Uterus (tissue), 2 donors: ENCODE data around the gene CRABP1.

Source experiments
- POLR2A ChIP-seq, 2 donors: fragments of 450-650 bp; IDR thresholded peaks; one replicate each; pipeline ENCODE4 v1.6.1; 2016; ENCODE audit warnings: antibody characterized with exemption in 2 of 2, mild to moderate bottlenecking in 1 of 2, moderate library complexity in 1 of 2
- TF ChIP-seq, protein P1 (sequence below), 4 experiments: fragments of 200-600 bp in 2 of 4; fragments of 450-650 bp in 2 of 4; sonication (generic) in 2 of 4; IDR thresholded peaks; one replicate each; pipeline ENCODE4 v1.5.1; 2016 to 2019; ENCODE audit warnings: antibody characterized with exemption in 4 of 4, mild to moderate bottlenecking in 2 of 4, moderate library complexity in 1 of 4

DNA sequence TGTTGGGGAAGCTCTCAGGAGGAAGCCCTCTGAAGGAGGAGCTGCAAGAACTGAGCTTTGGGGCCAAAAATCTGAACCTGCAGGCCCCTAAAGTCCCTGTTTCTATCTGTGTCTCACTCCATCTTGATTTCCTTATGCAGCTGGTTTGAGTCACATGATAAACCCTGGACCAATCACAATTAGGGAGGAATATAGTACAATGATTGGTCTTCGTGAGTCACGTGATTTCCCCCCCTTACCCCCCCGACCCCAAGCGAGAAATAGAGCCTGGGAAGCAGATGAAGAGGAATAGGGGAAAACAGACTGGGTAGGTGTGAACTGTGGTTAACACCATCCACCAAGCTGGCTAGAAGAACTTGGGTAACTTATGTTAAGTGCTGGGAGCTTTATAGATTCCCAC lies 12.9 kb downstream of the CRABP1 start:
- TF ChIP-seq, protein P1, sequence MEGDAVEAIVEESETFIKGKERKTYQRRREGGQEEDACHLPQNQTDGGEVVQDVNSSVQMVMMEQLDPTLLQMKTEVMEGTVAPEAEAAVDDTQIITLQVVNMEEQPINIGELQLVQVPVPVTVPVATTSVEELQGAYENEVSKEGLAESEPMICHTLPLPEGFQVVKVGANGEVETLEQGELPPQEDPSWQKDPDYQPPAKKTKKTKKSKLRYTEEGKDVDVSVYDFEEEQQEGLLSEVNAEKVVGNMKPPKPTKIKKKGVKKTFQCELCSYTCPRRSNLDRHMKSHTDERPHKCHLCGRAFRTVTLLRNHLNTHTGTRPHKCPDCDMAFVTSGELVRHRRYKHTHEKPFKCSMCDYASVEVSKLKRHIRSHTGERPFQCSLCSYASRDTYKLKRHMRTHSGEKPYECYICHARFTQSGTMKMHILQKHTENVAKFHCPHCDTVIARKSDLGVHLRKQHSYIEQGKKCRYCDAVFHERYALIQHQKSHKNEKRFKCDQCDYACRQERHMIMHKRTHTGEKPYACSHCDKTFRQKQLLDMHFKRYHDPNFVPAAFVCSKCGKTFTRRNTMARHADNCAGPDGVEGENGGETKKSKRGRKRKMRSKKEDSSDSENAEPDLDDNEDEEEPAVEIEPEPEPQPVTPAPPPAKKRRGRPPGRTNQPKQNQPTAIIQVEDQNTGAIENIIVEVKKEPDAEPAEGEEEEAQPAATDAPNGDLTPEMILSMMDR (IDR thresholded peaks at IDR 0.05), result no peak
- TF ChIP-seq POLR2A (IDR thresholded peaks at IDR 0.05), result no peak
